ENCODE data around the gene C1orf210.

DNA sequence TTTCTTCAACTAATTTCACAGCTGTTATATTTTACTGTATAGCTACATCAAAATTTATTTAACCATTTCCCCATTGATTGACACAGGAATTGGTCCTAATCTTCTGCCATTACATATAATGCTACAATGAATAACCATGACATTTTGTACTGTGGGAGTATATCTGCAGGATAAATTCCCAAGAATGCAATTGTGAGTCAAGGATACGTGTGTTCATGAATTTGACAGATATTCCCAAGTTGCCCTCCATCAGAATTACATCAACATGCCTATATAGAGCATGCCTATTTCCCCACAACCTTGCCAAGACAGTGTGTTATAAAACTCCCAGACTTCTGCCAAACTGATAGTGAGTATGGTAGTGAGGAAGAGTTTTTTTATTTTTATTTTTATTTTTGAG is 12.7 kb upstream of the C1orf210 start:
- TF ChIP-seq, protein P1, sequence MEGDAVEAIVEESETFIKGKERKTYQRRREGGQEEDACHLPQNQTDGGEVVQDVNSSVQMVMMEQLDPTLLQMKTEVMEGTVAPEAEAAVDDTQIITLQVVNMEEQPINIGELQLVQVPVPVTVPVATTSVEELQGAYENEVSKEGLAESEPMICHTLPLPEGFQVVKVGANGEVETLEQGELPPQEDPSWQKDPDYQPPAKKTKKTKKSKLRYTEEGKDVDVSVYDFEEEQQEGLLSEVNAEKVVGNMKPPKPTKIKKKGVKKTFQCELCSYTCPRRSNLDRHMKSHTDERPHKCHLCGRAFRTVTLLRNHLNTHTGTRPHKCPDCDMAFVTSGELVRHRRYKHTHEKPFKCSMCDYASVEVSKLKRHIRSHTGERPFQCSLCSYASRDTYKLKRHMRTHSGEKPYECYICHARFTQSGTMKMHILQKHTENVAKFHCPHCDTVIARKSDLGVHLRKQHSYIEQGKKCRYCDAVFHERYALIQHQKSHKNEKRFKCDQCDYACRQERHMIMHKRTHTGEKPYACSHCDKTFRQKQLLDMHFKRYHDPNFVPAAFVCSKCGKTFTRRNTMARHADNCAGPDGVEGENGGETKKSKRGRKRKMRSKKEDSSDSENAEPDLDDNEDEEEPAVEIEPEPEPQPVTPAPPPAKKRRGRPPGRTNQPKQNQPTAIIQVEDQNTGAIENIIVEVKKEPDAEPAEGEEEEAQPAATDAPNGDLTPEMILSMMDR (optimal IDR thresholded peaks at IDR 0.05 in 1 of 3, IDR thresholded peaks at IDR 0.05 in 1 of 3, conservative IDR thresholded peaks at IDR 0.05 in 1 of 3; ENCODE audit: extremely low read depth in 1 of 3, insufficient read depth in 2 of 3, low read length in 3 of 3) = no peak
- TF ChIP-seq EZH2 (IDR thresholded peaks at IDR 0.05; ENCODE audit: low read length) = no peak
